OCI-LY1 (cell line): Measurements from ENCODE around the gene WRNIP1.

ENCODE experiments used
- CTCF ChIP-seq: fragments of 200-600 bp; sonication (generic), shearing (Covaris generic); IDR thresholded peaks from 2 replicates; pipeline ENCODE4 v1.5.1; 2017; ENCODE audit warnings: mild to moderate bottlenecking, antibody characterized with exemption, low read length, moderate library complexity, mixed read lengths
- EZH2 ChIP-seq: fragments of 200-600 bp; sonication (generic), shearing (Covaris generic); IDR thresholded peaks from 2 replicates; pipeline ENCODE4 v1.8.0; 2017; ENCODE audit warnings: borderline replicate concordance, mixed run types, mild to moderate bottlenecking, antibody characterized with exemption, low read length, moderate library complexity, mixed read lengths

- TF ChIP-seq CTCF (no peak), EZH2 (no peak)
Observed at GRCh38 chr6:2783188-2783963, 18.2 kb downstream of the WRNIP1 start.
